Mucosa of descending colon (tissue), 3 donors: ENCODE data around the gene TFAP2A. TPM values are rescaled to one million over a fixed set of nuclear protein-coding genes. Genes with fewer than 3 reads are reported as not detected.

ENCODE experiments used
- ATAC-seq: fragments of 200-7000 bp; cut with Tn5 transposase; one replicate; pipeline ENCODE4 v1.9.1; 2020; ENCODE audit warnings: mild to moderate bottlenecking, moderate library complexity
- DNase-seq, 3 donors: peaks; one replicate each; pipeline ENCODE4 v3.0.0-alpha.2; 2020
- H3K36me3 ChIP-seq: fragments of 200-600 bp; one replicate; pipeline ENCODE4 v1.8.0; 2021; ENCODE audit warnings: low read depth, mild to moderate bottlenecking
- H3K4me1 ChIP-seq: fragments of 200-600 bp; one replicate; pipeline ENCODE4 v1.8.0; 2021; ENCODE audit warnings: low read depth, mild to moderate bottlenecking
- H3K4me3 ChIP-seq: fragments of 200-600 bp; one replicate; pipeline ENCODE4 v1.8.0; 2021; ENCODE audit warnings: mild to moderate bottlenecking
- H3K9me3 ChIP-seq: fragments of 200-600 bp; one replicate; pipeline ENCODE4 v1.8.0; 2021; ENCODE audit warnings: mild to moderate bottlenecking
- intact Hi-C, 2 donors: fragments of 100-400 bp; cut with DNase I in 1 of 2; cut with micrococcal nuclease in 1 of 2; formaldehyde crosslinking; loops; one replicate each; pipeline versions ENCODE4 v1.11.0 to v1.11.1; 2022; cut with DNase I, micrococcal nuclease
- total RNA-seq, 3 donors: library from RNA; stranded (reverse); fragmentation: NEBNext Ultra II Directional in 2 of 3; extraction: Animal tissue kit (Norgen Biotek cat#: 25700) in 2 of 3; gene quantifications; one replicate each; pipeline versions ENCODE4 v1.2.1 to v1.2.4, GENCODE V29; 2021 to 2023
- TF ChIP-seq, protein P1 (sequence below): fragments of 200-600 bp; IDR thresholded peaks from one replicate; pipeline ENCODE4 v1.8.0; 2022; ENCODE audit warnings: antibody characterized with exemption, mild to moderate bottlenecking
- donor health status: DM: no; HTN: no; CAD: no; lungs with moderate emphysema.
- donor health status: DM: no; HTN: no; CAD: no.
- donor health status: DM: no; HTN: yes; CAD: no.

TFAP2A gene
- total RNA-seq, 3 donors from 2014 or later: 0.09 to 0.98 (median 0.53) TPM

DNA sequence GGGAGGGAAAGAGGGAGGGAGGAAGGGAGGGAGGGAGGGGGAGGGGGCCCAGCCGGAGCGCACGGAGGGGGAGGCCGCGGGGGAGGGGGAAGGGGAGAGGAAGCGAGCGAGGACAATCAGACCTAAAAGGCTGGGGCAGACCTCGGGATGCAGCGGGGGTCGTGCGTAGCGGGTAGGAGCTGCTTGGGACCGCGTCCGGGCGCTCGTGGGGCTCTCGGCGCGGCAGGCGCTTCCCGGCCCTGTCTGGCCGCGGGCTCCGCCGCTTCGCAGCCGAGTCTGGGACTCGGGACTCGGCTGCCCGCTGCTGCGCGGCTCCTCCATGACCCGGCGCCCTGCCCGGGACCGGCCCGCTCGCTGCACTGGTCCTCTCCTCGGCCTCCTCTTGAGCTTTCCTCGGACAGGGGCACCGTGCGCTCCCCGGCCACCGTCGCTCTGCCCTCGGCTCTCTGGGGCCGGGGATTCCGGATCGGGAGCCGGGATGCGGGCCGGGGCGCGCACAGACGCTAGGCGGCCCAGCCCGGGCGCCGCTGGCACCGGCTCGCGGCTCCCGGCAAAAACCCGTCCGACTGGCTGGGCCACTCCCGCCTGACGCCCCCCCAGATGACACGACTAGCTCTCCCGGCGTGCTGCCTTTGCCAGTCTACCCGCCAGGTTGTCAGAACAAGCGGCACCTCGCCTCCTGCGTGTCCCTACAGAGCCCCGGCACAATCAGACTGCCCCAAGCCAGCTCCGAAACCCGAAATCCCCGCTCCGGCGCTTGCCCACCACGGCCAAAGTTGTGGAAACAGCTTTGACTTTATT lies 2.2 kb downstream of the TFAP2A start:
- peak overlapping the region; percentile 6 for H3K4me3 ChIP-seq
- ATAC-seq (peak; percentile 71), DNase-seq (no peak)
- no peaks in the 10 kb centered on the region for H3K9me3 ChIP-seq
- TF ChIP-seq, protein P1, sequence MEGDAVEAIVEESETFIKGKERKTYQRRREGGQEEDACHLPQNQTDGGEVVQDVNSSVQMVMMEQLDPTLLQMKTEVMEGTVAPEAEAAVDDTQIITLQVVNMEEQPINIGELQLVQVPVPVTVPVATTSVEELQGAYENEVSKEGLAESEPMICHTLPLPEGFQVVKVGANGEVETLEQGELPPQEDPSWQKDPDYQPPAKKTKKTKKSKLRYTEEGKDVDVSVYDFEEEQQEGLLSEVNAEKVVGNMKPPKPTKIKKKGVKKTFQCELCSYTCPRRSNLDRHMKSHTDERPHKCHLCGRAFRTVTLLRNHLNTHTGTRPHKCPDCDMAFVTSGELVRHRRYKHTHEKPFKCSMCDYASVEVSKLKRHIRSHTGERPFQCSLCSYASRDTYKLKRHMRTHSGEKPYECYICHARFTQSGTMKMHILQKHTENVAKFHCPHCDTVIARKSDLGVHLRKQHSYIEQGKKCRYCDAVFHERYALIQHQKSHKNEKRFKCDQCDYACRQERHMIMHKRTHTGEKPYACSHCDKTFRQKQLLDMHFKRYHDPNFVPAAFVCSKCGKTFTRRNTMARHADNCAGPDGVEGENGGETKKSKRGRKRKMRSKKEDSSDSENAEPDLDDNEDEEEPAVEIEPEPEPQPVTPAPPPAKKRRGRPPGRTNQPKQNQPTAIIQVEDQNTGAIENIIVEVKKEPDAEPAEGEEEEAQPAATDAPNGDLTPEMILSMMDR: no peak
- H3K36me3 ChIP-seq: no peaks in the 10 kb centered on the region
- peaks cover 14% of the 10 kb centered on the region for H3K4me1 ChIP-seq
- intact Hi-C loops: no loop called here

DNA sequence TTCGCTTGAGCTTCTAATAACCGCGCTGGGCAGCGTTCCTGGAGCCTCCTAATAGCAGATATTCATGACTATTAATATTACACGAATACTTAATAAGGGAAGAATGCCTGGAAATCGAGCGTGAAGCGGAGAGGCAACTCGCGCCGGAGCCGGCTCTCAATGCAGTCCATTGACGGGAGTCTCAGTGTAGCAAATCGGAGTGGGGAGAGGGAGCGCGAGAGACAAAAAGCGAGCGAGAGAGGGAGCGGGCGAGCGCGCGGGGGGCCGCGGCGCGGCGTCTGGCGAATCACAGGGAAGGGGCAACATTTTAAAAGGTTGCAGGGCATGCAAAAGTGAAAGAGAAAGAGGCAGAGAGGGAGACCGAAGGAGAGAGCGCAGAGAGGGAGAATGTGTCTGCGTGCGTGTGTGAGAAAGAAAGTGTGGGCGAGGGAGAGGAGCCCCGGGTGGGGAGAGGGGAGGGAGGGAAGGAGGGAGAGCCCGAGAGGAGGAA lies 2.9 kb downstream of the TFAP2A start:
- Histone ChIP-seq H3K36me3 (no peaks in the 10 kb centered on the region), H3K4me1 (peaks cover 14% of the 10 kb centered on the region), H3K4me3 (peak overlapping the region; percentile 17), H3K9me3 (no peaks in the 10 kb centered on the region)
- TF ChIP-seq, protein P1: no peak
- DNase-seq (peak in 2 of 3 donors; percentile 51 to 56), ATAC-seq (peak; percentile 59)
- intact Hi-C loops: no loop called here

DNA sequence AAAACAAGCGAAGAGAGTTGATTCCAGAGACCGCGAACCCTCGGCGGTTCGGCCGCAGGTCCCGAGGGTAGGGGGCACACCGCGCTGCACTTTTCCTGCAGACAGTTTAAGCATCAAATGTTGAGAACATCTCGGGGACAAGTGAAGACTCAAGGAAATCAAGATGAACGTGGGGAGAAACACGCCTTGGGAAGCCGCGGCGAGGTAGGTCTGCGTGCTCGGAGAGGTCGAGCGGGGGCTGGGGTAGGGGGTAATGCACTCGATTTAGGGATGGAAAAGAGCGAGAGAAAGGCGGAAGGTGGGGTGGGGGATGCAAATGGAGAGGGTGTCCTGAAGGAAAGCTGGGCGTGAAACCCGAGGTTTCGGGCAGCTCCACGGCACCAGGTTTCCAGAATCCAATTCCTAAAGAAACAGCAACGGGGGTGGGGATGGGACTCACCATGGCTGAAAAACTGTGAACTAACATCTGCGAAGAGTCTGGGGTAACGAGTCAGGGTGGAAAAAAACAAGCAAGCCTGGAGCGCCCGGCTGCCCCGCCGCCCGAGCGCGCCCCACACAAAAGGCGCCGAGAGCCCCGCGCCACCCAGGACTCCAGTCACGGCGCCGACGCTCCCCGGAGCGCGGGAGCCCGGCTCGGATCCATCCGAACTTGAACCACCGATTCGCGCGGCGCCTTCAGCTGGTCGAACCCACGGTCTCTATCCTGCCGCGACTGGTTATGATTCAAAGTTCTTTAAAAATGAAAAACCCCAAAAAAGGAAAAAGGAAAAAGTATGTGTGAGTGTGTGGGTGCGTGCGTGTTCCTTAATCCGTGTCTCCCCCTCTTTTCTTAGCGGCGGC lies 3.5 kb downstream of the TFAP2A start:
- H3K4me1 ChIP-seq: peaks cover 14% of the 10 kb centered on the region
- H3K4me3 ChIP-seq: no peak overlapping the region
- intact Hi-C loops: no loop called here

DNA sequence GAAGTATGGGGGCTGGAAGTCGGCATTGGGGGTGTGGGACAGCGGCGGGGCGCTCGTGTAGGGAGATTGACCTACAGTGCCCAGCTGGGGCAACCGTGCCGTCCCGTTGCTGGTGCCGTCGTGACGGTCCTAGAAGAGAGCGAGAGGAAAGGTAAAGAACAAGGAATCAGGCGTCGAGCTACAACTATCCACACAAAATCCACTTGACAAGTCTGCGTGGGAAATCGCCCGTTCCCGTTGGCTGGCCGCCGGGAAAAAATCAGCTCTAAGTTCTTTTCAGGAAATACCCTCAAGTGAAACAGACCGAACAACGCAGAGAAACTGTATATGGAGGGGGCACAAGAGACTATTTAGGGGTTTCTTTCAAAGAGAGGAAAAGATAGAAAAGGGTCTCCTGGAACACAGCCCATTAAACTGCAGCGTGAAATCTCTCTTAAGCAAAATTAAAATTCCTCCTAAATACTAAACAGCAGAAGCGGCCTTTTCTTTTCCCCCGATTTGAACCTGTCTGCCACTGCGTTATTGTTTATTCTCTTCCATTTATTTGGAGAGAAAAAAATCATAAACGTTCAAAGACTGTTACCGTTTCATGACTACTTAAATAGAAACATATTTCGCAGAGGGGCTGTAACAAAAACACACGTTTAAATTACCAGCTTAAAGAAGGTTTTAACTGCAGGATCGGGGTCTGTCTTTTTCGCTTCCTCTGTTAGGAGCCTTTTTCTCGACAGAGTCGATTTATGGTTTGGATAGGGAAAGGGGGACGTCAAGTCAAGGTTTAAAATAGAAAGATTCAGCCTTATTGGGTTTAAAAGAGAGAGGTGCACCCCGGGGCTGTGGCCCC lies 4.4 kb downstream of the TFAP2A start:
- no peak overlapping the region for H3K4me3 ChIP-seq
- ATAC-seq (no peak), DNase-seq (no peak)
- H3K4me1 ChIP-seq: peaks cover 14% of the 10 kb centered on the region
- no peaks in the 10 kb centered on the region for H3K9me3 ChIP-seq
- intact Hi-C loops: no loop called here
- no peaks in the 10 kb centered on the region for H3K36me3 ChIP-seq
- TF ChIP-seq, protein P1: no peak

More for the DNA sequence above, 3.5 kb downstream of the TFAP2A start:
- Histone ChIP-seq H3K36me3 (no peaks in the 10 kb centered on the region), H3K9me3 (no peaks in the 10 kb centered on the region)
- TF ChIP-seq, protein P1: no peak
- no peak for DNase-seq
- no peak for ATAC-seq

DNA sequence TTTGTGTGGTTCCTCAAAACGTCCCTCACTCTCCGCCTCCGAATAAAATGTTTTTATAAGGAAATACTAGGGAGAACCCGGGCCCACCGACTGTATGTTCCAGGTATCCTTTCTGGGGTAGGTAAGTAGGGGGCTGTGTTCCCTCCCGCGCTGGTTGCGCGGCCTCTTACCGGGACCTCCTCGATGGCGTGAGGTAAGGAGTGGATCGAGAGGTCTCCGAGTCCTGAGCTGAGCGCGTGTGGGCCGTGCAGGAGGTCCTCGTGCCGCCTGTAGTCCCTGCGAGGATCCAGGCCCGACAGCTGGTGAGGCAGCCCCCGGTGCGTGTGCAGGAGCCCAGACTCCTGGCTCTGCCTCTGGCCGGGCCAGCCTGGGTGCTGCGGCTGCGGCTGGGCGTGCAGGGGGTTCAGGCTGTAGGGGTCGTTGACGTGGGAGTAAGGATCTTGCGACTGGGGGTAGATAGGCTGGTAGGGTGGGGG lies 5.1 kb downstream of the TFAP2A start:
- Histone ChIP-seq H3K36me3 (no peaks in the 10 kb centered on the region), H3K4me3 (no peak overlapping the region), H3K9me3 (peaks cover 4% of the 10 kb centered on the region), H3K4me1 (peaks cover 14% of the 10 kb centered on the region)
- intact Hi-C loops: no loop called here
- TF ChIP-seq, protein P1: no peak
- DNase-seq (peak in 1 of 3 donors; percentile 43), ATAC-seq (no peak)
